ENCODE data around the gene PARS2. TPM values are rescaled to one million over a fixed set of nuclear protein-coding genes. Genes with fewer than 3 reads are reported as not detected.

PARS2 gene
- total RNA-seq: 3.3 and 4.6 TPM in 2 replicates

DNA sequence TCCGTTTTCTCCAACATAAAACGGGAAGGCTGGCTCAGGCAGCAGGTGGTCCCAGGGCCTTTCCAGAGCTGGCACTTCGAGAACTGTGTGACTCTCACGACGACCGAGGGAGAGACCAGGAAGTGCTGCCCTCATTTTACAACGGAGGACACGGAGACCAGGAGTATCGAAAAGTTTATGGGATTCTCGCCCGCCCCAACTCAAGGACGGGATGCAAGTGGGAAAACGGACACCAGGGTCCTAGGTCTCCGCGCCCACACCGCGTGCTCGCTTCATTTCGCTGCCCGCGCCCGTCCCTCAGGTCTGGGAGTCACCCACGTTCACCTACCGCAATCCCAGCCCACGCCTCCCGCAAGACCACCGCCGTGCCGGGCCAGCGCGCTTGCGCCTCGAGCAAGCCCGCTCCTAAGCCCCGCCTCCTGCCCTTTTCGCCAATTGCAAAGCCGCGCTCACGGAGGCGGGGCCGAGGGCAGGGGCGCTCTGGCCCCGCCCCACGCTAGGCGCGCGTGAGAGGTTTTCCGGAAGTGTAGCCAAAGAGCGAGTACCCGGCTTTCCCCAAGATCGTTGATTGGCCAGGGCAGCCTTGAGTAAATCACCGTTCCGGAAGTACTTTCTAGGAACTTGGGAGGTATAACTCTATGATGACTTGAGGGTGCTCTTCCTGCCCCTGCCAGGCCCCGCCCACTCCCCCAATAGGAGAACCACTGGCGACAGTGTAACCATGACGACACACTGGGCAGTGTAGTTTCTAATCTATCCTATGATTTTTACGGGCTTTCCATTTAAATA is at the start of gene PARS2:
Gene PARS2, minus strand, starts transcription at position 391 of the 789 bp plus-strand sequence. CDS start 5,362 bp downstream, outside the sequence.

DNA sequence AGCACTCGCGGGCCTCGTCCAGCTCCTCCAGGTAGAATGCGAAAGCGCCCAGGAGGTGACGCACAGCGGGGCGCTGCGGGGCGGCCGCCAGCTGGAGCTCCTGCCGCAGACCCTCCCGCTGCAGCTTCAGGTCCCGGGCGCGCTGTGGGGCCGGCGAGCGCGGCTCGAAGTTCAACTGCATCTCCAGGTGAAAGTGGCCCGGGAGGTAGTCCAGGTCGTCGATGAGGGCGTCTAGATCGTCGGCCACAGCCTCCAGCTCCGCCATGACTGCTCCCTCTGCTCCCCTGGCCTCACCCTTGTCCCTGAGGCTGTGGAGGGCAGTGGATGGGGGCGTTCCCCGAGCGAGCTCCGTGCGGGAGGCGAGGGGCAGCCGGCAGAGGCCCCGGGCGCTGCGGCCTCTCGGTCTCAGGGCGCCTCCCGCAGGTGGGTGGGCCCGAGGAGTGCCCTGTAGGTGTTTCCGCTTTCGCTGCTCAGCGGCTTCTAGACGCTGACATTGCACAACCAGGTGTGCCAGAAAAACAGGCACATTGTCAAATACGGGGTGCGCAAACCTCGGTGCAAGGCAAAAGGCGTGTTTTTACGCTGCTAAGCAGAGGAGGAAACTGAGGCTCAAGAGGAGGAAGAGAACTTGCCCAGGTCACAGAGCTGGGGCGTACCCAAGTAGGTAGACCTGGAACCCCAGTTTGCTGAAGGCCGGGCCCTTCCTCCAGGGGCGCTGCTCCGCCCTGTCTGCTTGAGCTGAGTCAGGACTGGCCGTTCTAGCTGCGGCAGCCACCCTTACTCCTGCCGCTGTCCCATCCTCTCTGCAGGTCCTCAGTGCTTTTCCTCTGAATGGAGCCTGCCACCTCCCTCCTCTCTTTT is 36.8 kb upstream of the PARS2 start, which contains the start of gene TTC22:
Gene TTC22, minus strand, starts transcription at position 425 of the 861 bp plus-strand sequence. Its CDS starts 160 bp downstream, at position 265.

DNA sequence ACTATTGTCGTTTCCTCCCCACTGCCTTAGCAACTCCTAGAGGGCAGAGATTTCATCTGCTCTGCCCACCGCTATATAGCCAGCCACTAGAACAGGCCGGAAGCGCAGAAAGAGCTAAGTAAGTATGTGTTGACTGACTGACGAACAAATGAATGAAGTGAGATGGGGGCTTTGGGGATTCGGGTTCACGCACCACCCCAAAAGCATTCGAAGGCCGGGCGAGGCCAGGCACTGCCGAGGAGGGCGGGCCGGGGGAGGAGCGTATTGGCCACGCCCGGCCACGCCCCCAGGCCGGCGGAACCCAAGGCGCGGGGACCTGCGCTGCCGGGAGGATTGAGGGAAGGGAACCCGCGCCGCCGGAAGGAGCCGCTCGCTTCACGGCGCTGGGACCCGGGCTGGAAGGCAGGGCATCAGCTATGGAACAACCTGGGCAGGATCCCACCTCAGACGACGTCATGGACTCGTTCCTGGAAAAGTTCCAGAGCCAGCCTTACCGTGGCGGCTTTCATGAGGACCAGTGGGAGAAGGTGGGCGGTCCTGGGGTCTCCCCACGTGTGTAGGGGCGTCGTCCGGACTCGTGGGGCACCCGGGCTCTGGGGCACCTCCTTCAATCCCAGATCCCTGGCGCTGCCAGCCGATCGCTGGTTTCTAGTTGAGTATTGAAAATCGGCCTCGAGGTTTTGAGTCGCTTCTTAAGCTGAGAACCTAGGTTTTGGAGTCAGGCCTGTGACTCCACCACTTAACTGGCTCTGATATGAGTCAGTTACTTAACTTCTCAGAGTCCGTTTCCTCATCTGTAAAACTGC is 48.6 kb downstream of the PARS2 start, which contains the start of gene TTC4:
Gene TTC4, plus strand, starts transcription at position 369 of the 806 bp plus-strand sequence. Its CDS starts 48 bp downstream, at position 417.

Other genes starting within 250 kb of the PARS2 start
- gene ACOT11, start 216.3 kb downstream of the PARS2 start, total RNA-seq: 3.6 and 3.9 TPM in 2 replicates
- not detected in 2 replicates for gene FAM151A, start 141.0 kb downstream of the PARS2 start, total RNA-seq
- under 0.01 and 0.10 TPM in 2 replicates for gene MROH7, start 122.7 kb downstream of the PARS2 start, total RNA-seq
- 21.9 and 27.8 TPM in 2 replicates for gene TTC4, start 48.7 kb downstream of the PARS2 start, total RNA-seq
- not detected in 2 replicates for gene TTC22, start 36.8 kb upstream of the PARS2 start, total RNA-seq
- gene DHCR24, start 122.7 kb upstream of the PARS2 start, total RNA-seq: 56.2 and 188 TPM in 2 replicates
- gene TMEM61, start 216.1 kb upstream of the PARS2 start, total RNA-seq: not detected in 2 replicates
- not detected in 2 replicates for gene BSND, start 234.4 kb upstream of the PARS2 start, total RNA-seq